Stimulated activated CD8-positive, alpha-beta memory T cell treated with anti-CD3 and anti-CD28 coated beads, Interleukin-7, amount 100 ng/mL, for 24 hours (primary cell): ENCODE results near the gene ALG6.
"Not testable (repeated sequence)": the region's sequence is repeated elsewhere in the genome, so short reads cannot be mapped to it uniquely, and the experiment has no call there.

ENCODE experiments used
- DNase-seq: peaks from one replicate; pipeline ENCODE4 v3.0.0-alpha.2; 2020; ENCODE audit warnings: low read depth

Gene ALG6

GRCh38 chr1:63328781-63329180 lies 38.6 kb upstream of the ALG6 start:
- no peak for DNase-seq

DNA sequence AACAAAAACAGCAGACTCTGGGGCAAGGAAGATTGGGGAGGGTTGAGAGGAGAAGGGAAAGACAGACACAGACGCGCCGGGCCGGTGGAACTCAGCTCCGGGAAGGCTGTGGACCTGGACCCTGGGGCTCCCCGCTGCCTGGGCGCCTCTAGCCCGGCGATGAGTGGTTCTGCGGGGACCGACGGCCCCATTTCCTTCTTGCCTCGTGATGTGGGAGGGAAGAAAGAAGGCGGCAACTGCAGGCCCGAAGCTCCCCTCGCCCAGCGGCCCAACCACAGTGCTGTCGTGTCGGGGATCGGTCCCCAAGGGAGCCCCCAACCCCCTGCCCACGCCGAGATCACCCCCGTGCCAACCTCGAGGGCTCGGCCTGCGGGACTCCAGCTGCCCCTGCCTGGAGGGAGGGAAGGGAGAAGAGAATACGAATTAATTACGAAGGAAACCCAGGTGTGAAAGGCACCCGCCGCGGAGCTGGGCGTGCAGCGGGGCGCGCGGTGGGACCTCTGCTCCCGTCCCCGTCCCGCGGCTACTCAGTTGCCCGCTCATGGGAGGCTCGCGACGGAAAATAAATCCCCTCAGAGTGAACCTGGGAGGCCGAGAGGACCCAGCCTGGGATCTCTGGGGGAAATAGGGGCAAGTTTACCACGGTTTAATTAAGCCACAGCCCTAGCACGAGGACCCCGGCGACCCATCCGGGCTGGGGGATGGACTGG lies 37.7 kb upstream of the ALG6 start:
- DNase-seq = no peak

GRCh38 chr1:63330331-63330916 lies 37.0 kb upstream of the ALG6 start:
- DNase-seq = no peak

DNA sequence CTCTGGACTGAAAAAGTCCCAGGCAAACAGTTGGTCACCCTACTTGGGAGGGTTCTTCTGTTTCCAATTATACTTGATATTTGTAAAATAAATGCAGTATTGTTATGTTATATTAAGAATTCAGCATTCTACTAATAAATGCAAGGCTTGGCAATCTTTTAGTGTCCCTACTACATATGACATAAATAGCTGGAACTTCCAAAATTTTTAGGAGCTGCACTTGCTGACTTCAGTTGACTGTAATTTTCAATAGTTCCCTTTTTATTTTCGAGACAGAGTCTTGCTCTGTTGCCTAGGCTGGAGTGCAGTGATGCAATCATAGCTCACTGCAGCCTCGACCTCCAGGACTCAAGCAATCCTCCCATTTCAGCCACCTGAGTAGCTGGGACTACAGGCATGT lies 25.0 kb upstream of the ALG6 start:
- no peak for DNase-seq

DNA sequence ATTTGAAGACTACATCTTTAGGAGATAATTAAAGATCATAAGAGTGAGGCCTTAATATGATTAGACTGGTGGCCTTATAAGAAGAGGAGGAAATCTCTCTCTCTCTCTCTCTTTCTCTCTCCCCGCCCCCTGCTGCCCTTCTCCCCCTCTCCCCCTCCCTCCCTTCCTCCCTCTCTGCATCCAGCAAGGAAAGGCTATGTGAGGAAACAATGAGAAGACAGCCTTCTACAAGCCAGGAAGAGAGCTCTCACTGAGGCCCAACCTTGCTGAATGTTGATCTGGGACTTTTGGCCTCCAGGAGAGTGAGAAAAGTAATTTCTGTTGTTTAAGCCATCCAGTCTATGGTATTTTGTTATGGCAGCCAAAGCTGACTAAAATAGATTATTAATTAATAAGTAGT lies 23.5 kb upstream of the ALG6 start:
- DNase-seq = no peak

DNA sequence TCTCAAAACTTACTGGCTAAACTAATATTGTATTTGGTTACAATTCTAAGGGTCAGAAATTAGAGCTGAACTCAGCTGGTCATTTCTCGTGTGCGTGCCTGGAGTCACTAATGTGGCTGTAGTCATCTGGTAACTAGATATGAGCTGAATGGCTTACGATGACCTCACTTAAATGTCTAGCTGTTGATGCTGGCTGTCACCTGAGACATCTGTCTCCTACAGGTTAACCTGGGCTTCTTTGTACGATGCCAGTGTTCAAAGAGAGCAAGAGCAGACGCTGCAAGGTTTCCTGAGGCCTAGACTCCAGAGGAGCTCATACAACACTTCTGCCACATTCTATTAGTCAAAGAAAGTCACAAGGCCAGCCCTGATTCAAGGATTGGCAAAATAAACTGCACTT lies 17.1 kb upstream of the ALG6 start:
- DNase-seq = no peak

GRCh38 chr1:63352736-63353135 lies 14.7 kb upstream of the ALG6 start:
- DNase-seq = no peak

- DNase-seq = not testable (repeated sequence)
Observed at GRCh38 chr1:63356234-63356633, 11.2 kb upstream of the ALG6 start.

- DNase-seq = no peak
Observed at GRCh38 chr1:63359561-63359960, 7.9 kb upstream of the ALG6 start.

DNA sequence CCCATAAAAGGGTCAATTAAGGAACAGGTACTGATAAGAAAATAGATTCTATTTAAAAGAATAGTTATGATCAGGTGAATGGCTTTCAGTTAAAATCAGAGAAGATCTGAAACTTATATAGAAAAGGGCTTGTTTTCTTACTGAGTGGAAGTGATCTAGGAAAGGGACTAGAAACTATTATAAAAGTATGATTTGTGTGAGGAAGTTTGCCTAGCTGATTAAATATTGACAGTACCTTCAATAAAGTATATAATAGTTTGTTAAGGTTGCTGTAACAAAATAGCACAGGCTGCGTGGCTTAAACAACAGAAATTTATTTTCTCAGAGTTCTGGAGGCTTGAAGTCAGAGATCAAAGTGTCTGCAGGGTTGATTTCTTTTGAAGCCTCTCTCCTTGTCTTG lies 5.4 kb upstream of the ALG6 start:
- DNase-seq = no peak

DNA sequence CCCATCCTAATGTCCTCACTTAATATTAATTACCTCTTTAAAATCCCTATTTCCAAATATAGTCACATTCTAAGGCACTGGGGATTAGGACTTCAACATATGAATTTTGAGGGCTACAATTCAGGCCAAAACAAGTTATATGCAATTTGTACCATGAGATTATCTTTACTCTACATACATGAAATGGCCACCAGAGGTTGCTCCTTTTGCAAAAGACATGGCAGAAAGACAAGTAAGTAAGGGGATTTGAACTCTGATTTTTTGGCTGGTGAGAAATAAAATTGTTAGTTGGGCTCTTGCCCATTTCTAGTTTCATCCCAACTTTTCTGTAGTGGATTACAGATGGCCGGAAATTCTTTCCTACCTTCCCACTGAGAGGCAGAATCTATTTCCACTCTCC lies 4.8 kb upstream of the ALG6 start:
- no peak for DNase-seq

- DNase-seq = no peak
Observed at GRCh38 chr1:63363014-63363413, 4.4 kb upstream of the ALG6 start.

DNA sequence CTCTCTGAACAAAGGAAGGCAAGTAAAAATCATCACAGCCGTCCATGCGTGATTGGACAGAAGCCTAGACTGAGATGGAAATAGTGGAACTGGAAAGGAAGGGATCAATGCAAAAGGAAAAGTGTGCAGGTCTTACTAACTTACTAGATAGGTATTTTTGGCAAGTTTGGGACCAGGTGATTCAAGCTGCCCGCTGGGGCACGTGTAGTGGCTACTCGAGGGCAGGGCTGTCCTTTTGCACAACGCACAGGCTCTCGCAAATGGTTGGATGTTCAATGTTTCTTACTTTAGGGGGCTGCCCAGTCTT lies 566 bp upstream of the ALG6 start:
- no peak for DNase-seq

- DNase-seq = no peak
Observed at GRCh38 chr1:63368131-63368530, 704 bp downstream of the ALG6 start.

GRCh38 chr1:63379583-63379982 lies 12.2 kb downstream of the ALG6 start:
- no peak for DNase-seq

DNA sequence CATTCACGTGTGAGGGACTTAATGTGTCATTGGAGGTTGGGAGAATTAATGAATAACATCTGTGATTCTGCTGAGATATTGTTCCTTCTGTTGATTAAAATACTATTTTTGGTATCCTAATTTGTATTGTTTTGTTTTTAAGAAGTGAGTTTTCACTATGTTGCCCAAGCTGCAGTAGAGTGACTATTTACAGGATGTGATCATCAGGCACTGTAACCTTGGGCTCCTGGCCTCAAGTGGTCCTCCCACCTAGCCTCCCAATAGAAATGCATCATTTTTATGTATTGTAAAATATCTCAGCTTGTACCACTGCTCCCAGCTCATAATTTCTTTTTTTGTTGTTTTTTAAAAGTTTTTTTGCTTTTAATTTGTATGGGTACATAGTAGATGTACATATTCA lies 14.3 kb downstream of the ALG6 start:
- DNase-seq = no peak

DNA sequence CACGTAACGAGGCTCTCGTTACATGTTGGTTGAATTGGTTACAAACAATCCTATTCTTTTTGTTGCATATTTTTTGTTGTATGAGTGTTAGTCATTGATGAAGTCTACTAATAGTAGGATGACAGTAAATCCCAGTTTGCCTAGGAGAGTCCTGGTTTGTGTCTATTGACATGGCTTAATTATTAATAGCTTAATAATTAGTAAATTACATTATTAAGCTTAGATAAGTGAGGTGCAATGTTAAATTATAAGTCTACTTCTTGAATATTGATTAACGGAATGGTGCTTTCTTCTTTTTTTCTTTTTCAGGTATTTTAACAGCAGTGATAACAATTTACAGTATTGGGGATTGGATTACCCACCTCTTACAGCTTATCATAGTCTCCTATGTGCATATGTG lies 34.5 kb downstream of the ALG6 start:
- no peak for DNase-seq

DNA sequence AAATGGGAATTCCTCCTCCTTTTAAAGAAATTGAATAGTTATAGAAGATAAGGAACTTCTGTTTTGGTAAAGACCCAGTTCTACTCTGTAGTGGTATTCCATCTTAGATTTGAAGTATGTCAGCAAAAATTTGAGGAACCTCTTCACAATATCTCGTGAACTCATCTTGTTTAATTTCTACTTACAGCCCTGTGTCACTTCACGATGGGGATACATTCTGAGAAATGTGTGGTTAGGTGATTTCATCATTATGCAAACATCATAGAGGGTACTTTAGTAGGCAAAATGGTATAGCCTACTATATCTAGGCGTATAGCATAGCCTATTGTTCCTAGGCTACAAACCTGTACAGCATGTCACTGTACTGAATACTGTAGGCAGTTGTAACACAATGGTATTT lies 36.0 kb downstream of the ALG6 start:
- DNase-seq = no peak

- DNase-seq = no peak
Observed at GRCh38 chr1:63405021-63405420, 37.6 kb downstream of the ALG6 start.

GRCh38 chr1:63405987-63406386 lies 38.6 kb downstream of the ALG6 start:
- DNase-seq = no peak

DNA sequence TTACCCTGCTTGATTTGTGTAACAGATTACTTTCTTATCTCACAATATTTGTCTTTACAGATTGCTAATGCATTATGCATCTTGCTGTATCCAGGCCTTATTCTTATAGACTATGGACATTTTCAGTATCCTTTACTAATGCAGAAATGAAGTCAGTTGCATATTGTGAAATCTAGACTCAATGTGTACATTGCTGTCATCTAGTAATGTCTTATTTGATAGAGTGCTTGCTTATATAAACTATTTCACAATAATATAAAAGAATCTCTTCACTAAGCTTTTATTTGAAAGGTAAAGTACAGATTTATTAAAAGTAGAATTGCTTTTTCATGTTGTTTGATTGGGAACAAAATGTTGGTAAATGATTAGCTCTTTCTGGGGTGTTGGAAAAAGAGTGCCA lies 39.6 kb downstream of the ALG6 start:
- DNase-seq = no peak

DNA sequence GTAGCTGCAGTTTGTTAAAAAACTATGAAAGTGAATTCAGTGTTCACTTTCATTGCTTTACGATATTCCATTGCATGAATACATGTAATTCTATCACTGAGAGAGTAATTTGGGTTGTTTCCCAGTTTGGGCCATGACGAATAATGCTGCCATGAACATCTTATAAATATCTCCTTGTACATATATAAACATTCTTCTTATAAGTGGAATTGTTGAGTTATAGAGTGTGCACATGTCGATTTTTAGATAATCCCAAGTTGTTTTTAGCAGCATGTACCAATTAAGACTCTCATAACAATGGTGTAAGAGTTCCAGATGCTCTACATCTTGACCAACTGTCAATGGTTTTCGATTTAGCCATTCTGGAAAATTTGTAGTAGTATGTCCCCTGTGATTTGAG lies 40.9 kb downstream of the ALG6 start:
- DNase-seq = no peak

DNA sequence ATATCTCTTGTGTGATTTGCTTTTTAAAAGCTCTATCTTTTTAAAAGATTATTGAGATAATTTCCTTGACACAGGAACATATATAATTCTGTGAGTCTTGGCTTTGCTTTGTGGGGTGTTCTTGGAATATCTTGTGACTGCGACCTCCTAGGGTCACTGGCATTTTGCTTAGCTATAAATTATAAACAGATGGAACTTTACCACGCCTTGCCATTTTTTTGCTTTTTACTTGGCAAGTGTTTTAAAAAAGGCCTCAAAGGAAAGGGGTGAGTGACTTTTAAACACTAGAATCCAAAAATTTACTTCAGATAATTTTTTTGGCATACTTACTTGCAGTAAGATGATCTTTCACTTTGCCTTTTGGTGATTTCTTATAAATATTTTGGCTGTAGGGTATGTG lies 43.6 kb downstream of the ALG6 start:
- DNase-seq = no peak

GRCh38 chr1:63413394-63413793 lies 46.0 kb downstream of the ALG6 start:
- no peak for DNase-seq
